GM18498 (cell line): ENCODE data around the gene CCDC7.

Experiments
- ATAC-seq: cut with Tn5 transposase; IDR thresholded peaks from one replicate; pipeline ENCODE4 v1.9.1; 2021; ENCODE audit warnings: mild to moderate bottlenecking, moderate library complexity; ENCODE audit not compliant: unreplicated experiment

CCDC7 gene

GRCh38 chr10:32923849-32924248 is 477.9 kb downstream of the CCDC7 start:
- no peak for ATAC-seq
